Right lobe of liver (tissue), 4 donors: Measurements from ENCODE around the gene ELOVL2.

Source experiments
- POLR2A ChIP-seq: fragments of 450-650 bp; IDR thresholded peaks from one replicate; pipeline ENCODE4 v1.6.1; 2017; ENCODE audit warnings: antibody characterized with exemption, mild to moderate bottlenecking
- TF ChIP-seq, protein P1 (sequence below), 4 donors: fragments of 200-600 bp in 3 of 4; fragments of 450-650 bp in 1 of 4; IDR thresholded peaks; one replicate each; pipeline versions ENCODE4 v1.5.1 to v1.8.0; 2016 to 2022; ENCODE audit warnings: antibody characterized with exemption in 4 of 4, mild to moderate bottlenecking in 2 of 4
- donor health status: DM: no; HTN: no; CAD: no.
- donor health status: DM: no; HTN: no; CAD: no.
- donor health status: DM: no; HTN: yes; CAD: no.

DNA sequence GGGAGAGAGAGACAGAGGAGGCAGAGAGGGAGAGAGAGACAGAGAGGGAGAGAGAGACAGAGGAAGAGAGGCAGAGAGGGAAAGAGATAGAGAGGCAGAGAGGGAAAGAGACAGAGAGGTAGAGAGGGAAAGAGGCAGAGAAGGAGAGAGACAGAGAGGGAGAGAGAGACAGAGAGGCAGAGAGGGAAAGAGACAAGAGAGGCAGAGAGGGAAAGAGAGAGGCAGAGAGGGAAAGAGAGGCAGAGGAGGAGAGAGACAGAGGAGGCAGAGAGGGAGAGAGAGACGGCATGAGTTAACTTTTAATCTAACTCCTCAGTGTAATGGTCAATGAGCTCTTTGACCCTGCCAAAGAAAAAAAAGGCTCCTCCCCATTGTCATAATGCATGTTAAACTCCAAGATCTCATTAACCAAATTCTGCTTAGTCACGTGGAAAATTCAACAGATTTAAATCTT is 7.1 kb downstream of the ELOVL2 start:
- TF ChIP-seq, protein P1, sequence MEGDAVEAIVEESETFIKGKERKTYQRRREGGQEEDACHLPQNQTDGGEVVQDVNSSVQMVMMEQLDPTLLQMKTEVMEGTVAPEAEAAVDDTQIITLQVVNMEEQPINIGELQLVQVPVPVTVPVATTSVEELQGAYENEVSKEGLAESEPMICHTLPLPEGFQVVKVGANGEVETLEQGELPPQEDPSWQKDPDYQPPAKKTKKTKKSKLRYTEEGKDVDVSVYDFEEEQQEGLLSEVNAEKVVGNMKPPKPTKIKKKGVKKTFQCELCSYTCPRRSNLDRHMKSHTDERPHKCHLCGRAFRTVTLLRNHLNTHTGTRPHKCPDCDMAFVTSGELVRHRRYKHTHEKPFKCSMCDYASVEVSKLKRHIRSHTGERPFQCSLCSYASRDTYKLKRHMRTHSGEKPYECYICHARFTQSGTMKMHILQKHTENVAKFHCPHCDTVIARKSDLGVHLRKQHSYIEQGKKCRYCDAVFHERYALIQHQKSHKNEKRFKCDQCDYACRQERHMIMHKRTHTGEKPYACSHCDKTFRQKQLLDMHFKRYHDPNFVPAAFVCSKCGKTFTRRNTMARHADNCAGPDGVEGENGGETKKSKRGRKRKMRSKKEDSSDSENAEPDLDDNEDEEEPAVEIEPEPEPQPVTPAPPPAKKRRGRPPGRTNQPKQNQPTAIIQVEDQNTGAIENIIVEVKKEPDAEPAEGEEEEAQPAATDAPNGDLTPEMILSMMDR (IDR thresholded peaks at IDR 0.05), result no peak
- TF ChIP-seq POLR2A, result no peak
